ENCODE measurements around the gene HDHD3. TPM values are rescaled to one million over a fixed set of nuclear protein-coding genes. Genes with fewer than 3 reads are reported as not detected.
"Not testable (repeated sequence)": the region's sequence is repeated elsewhere in the genome, so short reads cannot be mapped to it uniquely, and the experiment has no call there.

Gene HDHD3
- total RNA-seq, 2 donors from 2014 or later, result 17.6 to 30.1 TPM

- peak; percentile 95 for ATAC-seq (ENCODE audit: insufficient number of reproducible peaks, low FRiP score, low read depth)
- Histone ChIP-seq H3K27me3 (replicated peaks; ENCODE audit: insufficient read depth) (no peaks in the 10 kb centered on the region), H3K4me1 (ENCODE audit: control insufficient read depth in 1 of 2, low read depth in 2 of 2) (peaks cover 8 to 19% of the 10 kb centered on the region in 2 donors), H3K27ac (peak within 1 kb of the TSS; percentile 92 to 93), H3K9me3 (no peaks in the 10 kb centered on the region), H3K4me3 (peak within 1 kb of the TSS; percentile 91), H3K36me3 (peaks cover 8% of the 10 kb centered on the region)
- TF ChIP-seq, protein P1, sequence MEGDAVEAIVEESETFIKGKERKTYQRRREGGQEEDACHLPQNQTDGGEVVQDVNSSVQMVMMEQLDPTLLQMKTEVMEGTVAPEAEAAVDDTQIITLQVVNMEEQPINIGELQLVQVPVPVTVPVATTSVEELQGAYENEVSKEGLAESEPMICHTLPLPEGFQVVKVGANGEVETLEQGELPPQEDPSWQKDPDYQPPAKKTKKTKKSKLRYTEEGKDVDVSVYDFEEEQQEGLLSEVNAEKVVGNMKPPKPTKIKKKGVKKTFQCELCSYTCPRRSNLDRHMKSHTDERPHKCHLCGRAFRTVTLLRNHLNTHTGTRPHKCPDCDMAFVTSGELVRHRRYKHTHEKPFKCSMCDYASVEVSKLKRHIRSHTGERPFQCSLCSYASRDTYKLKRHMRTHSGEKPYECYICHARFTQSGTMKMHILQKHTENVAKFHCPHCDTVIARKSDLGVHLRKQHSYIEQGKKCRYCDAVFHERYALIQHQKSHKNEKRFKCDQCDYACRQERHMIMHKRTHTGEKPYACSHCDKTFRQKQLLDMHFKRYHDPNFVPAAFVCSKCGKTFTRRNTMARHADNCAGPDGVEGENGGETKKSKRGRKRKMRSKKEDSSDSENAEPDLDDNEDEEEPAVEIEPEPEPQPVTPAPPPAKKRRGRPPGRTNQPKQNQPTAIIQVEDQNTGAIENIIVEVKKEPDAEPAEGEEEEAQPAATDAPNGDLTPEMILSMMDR (IDR thresholded peaks at IDR 0.05), result no peak
- peak; percentile 80 for DNase-seq (ENCODE audit: low spot score)
Observed at GRCh38 chr9:113410207-113410864, 33.5 kb upstream of the HDHD3 start, which contains the start of the genes C9orf43 and POLE3. Gene C9orf43, plus strand, starts transcription at chr9:113410747. Its CDS starts 2,747 bp downstream, at chr9:113413494. Gene POLE3, minus strand, starts transcription at chr9:113410675. Its CDS starts 382 bp downstream, at chr9:113410293.

- TF ChIP-seq, protein P1 (IDR thresholded peaks at IDR 0.05), result no peak
- ATAC-seq (ENCODE audit: insufficient number of reproducible peaks, low FRiP score, low read depth), result no peak
- no peaks in the 10 kb centered on the region for H3K27me3 ChIP-seq (replicated peaks; ENCODE audit: insufficient read depth)
- no peak for DNase-seq (ENCODE audit: low spot score)
- peaks cover 8 to 19% of the 10 kb centered on the region in 2 donors for H3K4me1 ChIP-seq (ENCODE audit: control insufficient read depth in 1 of 2, low read depth in 2 of 2)
- no peaks in the 10 kb centered on the region for H3K9me3 ChIP-seq
- peaks cover 8% of the 10 kb centered on the region for H3K36me3 ChIP-seq
- peak overlapping the region; percentile 92 to 93 for H3K27ac ChIP-seq
- H3K4me3 ChIP-seq, result peak overlapping the region; percentile 91
Observed at GRCh38 chr9:113409883-113410206, 33.1 kb upstream of the HDHD3 start.

- no peak for ATAC-seq (ENCODE audit: insufficient number of reproducible peaks, low FRiP score, low read depth)
- no peak for DNase-seq (ENCODE audit: low spot score)
- Histone ChIP-seq H3K4me3 (peak overlapping the region; percentile 91), H3K36me3 (peaks cover 8% of the 10 kb centered on the region), H3K27me3 (replicated peaks; ENCODE audit: insufficient read depth) (no peaks in the 10 kb centered on the region), H3K4me1 (ENCODE audit: control insufficient read depth in 1 of 2, low read depth in 2 of 2) (peaks cover 8 to 19% of the 10 kb centered on the region in 2 donors), H3K9me3 (no peaks in the 10 kb centered on the region), H3K27ac (peak overlapping the region; percentile 92 to 93)
- TF ChIP-seq, protein P1 (IDR thresholded peaks at IDR 0.05), result no peak
Observed at GRCh38 chr9:113409481-113409880, 32.7 kb upstream of the HDHD3 start.

- not testable (repeated sequence) for H3K9me3 ChIP-seq; H3K36me3 ChIP-seq; ATAC-seq (ENCODE audit: insufficient number of reproducible peaks, low FRiP score, low read depth); H3K27me3 ChIP-seq (replicated peaks; ENCODE audit: insufficient read depth); H3K4me3 ChIP-seq
- Histone ChIP-seq H3K4me1 (ENCODE audit: control insufficient read depth in 1 of 2, low read depth in 2 of 2) (peaks cover 8 to 19% of the 10 kb centered on the region in 2 donors), H3K27ac (peak overlapping the region in 1 of 2 donors; percentile 32)
- peak; percentile 14 for DNase-seq (ENCODE audit: low spot score)
- TF ChIP-seq, protein P1 (IDR thresholded peaks at IDR 0.05), result peak; percentile 70
Observed at GRCh38 chr9:113406873-113407511, 30.2 kb upstream of the HDHD3 start.

DNA sequence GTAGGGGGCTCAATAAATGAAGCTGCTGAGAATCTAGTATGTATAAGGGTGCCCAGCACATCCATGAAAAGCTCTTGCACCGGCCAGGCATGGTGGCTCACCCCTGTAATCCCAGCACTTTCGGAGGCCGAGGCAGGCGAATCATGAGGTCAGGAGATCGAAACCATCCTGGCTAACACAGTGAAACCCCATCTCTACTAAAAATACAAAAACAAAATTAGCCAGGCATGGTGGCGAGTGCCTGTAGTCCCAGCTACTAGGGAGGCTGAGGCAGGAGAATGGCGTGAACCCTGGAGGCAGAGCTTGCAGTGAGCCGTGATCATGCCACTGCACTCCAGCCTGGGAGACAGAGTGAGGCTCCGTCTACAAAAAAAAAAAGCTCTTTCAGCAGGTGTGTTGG, 29.6 kb upstream of the HDHD3 start:
- H3K9me3 ChIP-seq; DNase-seq (ENCODE audit: low spot score); H3K4me3 ChIP-seq; H3K36me3 ChIP-seq; ATAC-seq (ENCODE audit: insufficient number of reproducible peaks, low FRiP score, low read depth); H3K27me3 ChIP-seq (replicated peaks; ENCODE audit: insufficient read depth): not testable (repeated sequence)
- H3K4me1 ChIP-seq (ENCODE audit: control insufficient read depth in 1 of 2, low read depth in 2 of 2), result peaks cover 6 to 21% of the 10 kb centered on the region in 2 donors
- H3K27ac ChIP-seq, result peak overlapping the region in 1 of 2 donors; percentile 32

All from thoracic aorta (tissue), 2 donors.